ENCODE results near the gene NUCKS1. TPM values are rescaled to one million over a fixed set of nuclear protein-coding genes. Genes with fewer than 3 reads are reported as not detected.

NUCKS1 gene
- total RNA-seq, 1 donor from 2014 or later = 180 TPM

DNA sequence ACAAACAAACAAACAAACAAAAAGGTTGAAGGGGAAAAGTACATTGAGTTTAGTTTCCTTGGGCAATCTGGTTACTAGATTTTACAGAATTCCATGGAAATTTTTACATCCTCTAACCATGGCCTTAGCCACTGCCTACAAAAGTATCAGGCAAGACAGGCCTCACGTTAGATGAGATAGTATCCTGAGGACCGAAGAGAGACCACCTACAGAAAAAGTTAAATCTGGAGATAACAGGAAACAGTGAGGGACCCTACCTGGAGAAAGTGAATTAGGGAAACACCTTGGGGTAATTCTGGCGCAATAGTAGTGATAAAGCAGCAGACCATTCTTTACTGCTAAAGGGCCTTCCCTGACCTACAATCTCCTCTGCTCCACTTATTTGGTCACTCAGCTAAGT, 16.6 kb upstream of the NUCKS1 start:
- H3K4me3 Mint-ChIP-seq (ENCODE audit: low read depth) = no peak overlapping the region
- no peak for DNase-seq (ENCODE audit: low spot score)
- H3K27ac Mint-ChIP-seq = no peak overlapping the region
- no peaks in the 10 kb centered on the region for H3K27me3 Mint-ChIP-seq (ENCODE audit: low read depth)
- H3K9me3 Mint-ChIP-seq = no peaks in the 10 kb centered on the region
- peaks cover 36% of the 10 kb centered on the region for H3K36me3 Mint-ChIP-seq (ENCODE audit: low read depth)
- intact Hi-C loops (cut with micrococcal nuclease) = no loop called here
- H3K4me1 Mint-ChIP-seq (ENCODE audit: low read depth) = peaks cover 17% of the 10 kb centered on the region

DNA sequence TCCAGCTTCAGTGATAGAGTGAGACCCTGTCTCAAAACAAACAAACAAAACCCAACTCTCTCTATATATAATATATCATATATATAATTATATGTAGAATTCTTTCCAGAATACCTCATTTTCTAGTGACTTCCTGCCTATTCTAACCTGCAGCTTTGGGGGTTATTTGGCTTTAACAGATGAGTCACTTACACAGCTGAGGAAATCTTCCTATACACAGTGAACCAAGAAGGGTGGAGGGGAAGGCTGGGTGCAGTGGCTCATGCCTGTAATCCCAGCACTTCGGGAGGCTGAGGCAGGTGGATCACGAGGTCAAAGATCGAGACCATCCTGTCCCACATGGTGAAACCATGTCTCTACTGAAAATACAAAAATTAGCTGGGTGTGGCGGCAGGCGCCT, 16.1 kb upstream of the NUCKS1 start:
- no peaks in the 10 kb centered on the region for H3K9me3 Mint-ChIP-seq
- intact Hi-C loops (cut with micrococcal nuclease) = no loop called here
- H3K36me3 Mint-ChIP-seq (ENCODE audit: low read depth) = peaks cover 32% of the 10 kb centered on the region
- no peaks in the 10 kb centered on the region for H3K27me3 Mint-ChIP-seq (ENCODE audit: low read depth)
- no peak overlapping the region for H3K4me3 Mint-ChIP-seq (ENCODE audit: low read depth)
- DNase-seq (ENCODE audit: low spot score) = no peak
- no peak overlapping the region for H3K27ac Mint-ChIP-seq
- H3K4me1 Mint-ChIP-seq (ENCODE audit: low read depth) = peaks cover 12% of the 10 kb centered on the region

DNA sequence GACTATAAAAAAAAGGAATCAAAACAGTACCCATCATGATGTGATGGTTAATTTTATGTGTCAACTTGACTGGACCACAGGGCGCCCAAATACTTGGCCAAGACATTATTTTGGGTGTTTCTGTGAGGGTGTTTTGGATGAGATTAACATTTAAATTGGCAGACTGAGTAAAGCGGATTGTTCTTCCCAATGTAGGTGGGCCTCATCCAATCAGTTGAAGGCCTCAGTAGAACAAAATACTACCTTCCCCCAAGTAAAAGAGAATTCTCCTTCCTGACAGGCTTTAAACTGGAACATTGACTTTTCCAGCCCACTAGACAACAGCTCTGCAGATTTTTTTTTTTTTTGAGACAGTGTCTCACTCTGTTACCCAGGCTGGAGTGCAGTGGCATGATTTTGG, 14.6 kb upstream of the NUCKS1 start:
- intact Hi-C loops (cut with micrococcal nuclease) = no loop called here
- Mint-ChIP-seq H3K27ac (no peak overlapping the region), H3K9me3 (no peaks in the 10 kb centered on the region), H3K36me3 (ENCODE audit: low read depth) (peaks cover 18% of the 10 kb centered on the region), H3K4me1 (ENCODE audit: low read depth) (peaks cover 8% of the 10 kb centered on the region), H3K27me3 (ENCODE audit: low read depth) (no peaks in the 10 kb centered on the region), H3K4me3 (ENCODE audit: low read depth) (no peak overlapping the region)
- DNase-seq (ENCODE audit: low spot score) = no peak

DNA sequence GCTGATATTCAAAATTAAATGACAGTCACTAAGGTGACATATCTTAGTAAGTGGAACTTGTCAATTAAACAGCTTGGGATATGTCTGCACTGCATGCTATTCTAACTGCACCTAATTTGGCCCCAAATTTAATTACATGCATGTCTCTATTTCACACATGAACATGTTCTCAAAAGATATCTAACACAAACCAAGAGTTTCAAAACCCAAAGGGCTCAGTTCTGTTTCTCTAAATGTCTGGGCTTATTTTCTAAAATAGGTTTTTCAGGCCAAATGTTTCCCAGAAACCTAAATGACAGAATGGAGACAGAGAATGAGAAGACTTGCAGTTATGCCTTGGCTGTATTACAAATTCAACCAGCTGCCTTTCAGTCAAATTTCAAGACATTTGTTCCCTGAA, 14.0 kb upstream of the NUCKS1 start:
- peaks cover 8% of the 10 kb centered on the region for H3K4me1 Mint-ChIP-seq (ENCODE audit: low read depth)
- no peak overlapping the region for H3K27ac Mint-ChIP-seq
- peaks cover 13% of the 10 kb centered on the region for H3K36me3 Mint-ChIP-seq (ENCODE audit: low read depth)
- H3K27me3 Mint-ChIP-seq (ENCODE audit: low read depth) = no peaks in the 10 kb centered on the region
- H3K9me3 Mint-ChIP-seq = no peaks in the 10 kb centered on the region
- intact Hi-C loops (cut with micrococcal nuclease) = no loop called here
- no peak overlapping the region for H3K4me3 Mint-ChIP-seq (ENCODE audit: low read depth)
- no peak for DNase-seq (ENCODE audit: low spot score)

DNA sequence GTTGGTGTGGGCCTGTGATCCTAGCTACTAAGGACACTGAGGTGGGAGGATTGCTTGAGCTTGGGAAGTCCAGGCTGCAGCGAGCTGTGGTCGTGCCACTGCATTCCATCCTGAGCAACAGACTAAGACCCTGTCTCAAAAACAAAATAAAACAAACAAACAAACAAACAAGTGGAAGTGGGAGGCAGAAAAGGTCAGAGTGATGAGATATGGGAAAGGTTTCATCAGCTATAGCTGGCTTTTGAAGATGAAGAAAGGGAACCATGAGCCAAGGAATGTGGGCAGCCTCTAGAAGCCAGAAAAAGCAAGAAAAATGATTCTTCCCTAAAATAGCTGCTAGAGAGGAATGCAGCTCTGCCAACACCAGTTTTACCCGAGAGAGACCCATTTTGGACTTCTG, 10.6 kb upstream of the NUCKS1 start:
- no peak overlapping the region for H3K27ac Mint-ChIP-seq
- H3K9me3 Mint-ChIP-seq = no peaks in the 10 kb centered on the region
- no peaks in the 10 kb centered on the region for H3K36me3 Mint-ChIP-seq (ENCODE audit: low read depth)
- peaks cover 8% of the 10 kb centered on the region for H3K4me1 Mint-ChIP-seq (ENCODE audit: low read depth)
- intact Hi-C loops (cut with micrococcal nuclease) = no loop called here
- H3K27me3 Mint-ChIP-seq (ENCODE audit: low read depth) = no peaks in the 10 kb centered on the region
- DNase-seq (ENCODE audit: low spot score) = no peak
- H3K4me3 Mint-ChIP-seq (ENCODE audit: low read depth) = no peak overlapping the region

DNA sequence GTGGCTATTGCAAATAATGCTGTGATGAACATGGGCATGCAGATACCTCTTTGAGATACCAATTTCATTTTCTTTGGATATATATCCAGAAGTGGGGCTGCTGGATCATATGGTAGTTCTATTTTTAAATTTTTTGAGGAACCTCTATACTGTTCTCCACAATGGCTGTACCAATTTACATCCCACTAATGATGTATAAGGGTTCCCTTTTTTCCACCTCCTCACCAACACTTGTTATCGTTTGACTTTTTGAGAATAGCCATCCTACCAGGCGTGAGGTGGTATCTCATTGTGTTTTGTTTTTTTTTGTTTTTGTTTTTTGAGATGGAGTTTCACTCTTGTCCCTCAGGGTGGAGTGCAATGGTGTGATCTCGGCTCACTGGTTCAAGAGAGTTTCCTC, 6.6 kb upstream of the NUCKS1 start:
- no peak overlapping the region for H3K4me3 Mint-ChIP-seq (ENCODE audit: low read depth)
- H3K36me3 Mint-ChIP-seq (ENCODE audit: low read depth) = no peaks in the 10 kb centered on the region
- intact Hi-C loops (cut with micrococcal nuclease) = no loop called here
- H3K4me1 Mint-ChIP-seq (ENCODE audit: low read depth) = peaks cover 3% of the 10 kb centered on the region
- H3K9me3 Mint-ChIP-seq = no peaks in the 10 kb centered on the region
- DNase-seq (ENCODE audit: low spot score) = no peak
- peaks cover 3% of the 10 kb centered on the region for H3K27me3 Mint-ChIP-seq (ENCODE audit: low read depth)
- H3K27ac Mint-ChIP-seq = no peak overlapping the region

DNA sequence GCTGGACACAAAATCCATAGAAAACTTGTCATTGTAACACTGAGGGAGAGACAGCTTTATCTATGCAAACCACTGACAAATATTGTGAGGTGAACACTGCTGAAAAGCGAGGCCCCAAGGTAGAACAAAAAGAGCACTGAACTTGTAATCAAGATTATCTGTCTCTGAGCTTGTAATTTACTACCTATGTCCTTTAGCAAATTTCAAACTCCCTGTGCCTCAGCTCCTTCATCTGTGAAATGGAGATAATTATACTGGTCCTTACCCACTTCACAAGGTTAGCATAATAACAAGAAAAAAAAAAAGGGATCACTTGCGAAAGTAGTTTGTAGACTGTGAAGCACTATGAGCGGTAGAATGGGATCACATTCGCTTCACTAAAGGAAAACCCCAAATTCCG, 4.9 kb upstream of the NUCKS1 start:
- no peaks in the 10 kb centered on the region for H3K9me3 Mint-ChIP-seq

DNA sequence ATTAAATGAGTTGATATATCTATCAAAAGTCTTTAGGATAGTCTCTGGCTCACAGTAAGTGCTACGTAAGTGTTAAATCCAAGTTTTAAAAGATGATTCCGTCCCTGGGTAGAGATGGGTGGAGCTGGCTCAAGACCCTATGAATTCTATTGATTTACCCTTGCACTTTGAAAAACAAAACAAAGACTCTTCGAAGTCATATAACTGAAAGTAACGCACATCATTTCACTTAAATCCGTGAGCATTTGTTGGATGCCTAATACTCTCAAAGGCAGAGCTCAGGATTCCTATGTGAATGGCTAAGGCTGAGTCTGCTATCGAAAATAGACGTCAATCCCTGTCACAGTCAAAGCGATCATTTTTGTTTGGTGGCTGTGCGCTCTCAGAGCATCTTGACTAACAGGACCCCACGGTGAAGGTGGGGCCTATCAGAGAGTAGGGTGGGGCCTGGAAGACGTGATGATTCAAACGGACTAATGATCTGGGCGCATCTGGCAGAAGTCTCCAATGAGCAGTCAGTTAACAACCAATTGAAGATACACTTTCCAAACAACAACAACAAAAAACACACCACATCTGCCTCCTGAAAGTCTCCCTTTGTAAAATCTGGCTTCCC, 1.2 kb upstream of the NUCKS1 start:
- H3K9me3 Mint-ChIP-seq = no peaks in the 10 kb centered on the region
- no peak for DNase-seq (ENCODE audit: low spot score)
- peak overlapping the region; percentile 92 for H3K4me3 Mint-ChIP-seq (ENCODE audit: low read depth)
- intact Hi-C loops (cut with micrococcal nuclease) = no loop called here
- H3K36me3 Mint-ChIP-seq (ENCODE audit: low read depth) = peaks cover 29% of the 10 kb centered on the region
- peaks cover 32% of the 10 kb centered on the region for H3K4me1 Mint-ChIP-seq (ENCODE audit: low read depth)
- H3K27ac Mint-ChIP-seq = peak overlapping the region; percentile 98
- peaks cover 3% of the 10 kb centered on the region for H3K27me3 Mint-ChIP-seq (ENCODE audit: low read depth)

More for the DNA sequence above, 4.9 kb upstream of the NUCKS1 start:
- no peak overlapping the region for H3K4me3 Mint-ChIP-seq (ENCODE audit: low read depth)
- peaks cover 3% of the 10 kb centered on the region for H3K27me3 Mint-ChIP-seq (ENCODE audit: low read depth)
- H3K36me3 Mint-ChIP-seq (ENCODE audit: low read depth) = peaks cover 3% of the 10 kb centered on the region
- peaks cover 13% of the 10 kb centered on the region for H3K4me1 Mint-ChIP-seq (ENCODE audit: low read depth)
- DNase-seq (ENCODE audit: low spot score) = no peak
- no peak overlapping the region for H3K27ac Mint-ChIP-seq
- intact Hi-C loops (cut with micrococcal nuclease) = no loop called here

DNA sequence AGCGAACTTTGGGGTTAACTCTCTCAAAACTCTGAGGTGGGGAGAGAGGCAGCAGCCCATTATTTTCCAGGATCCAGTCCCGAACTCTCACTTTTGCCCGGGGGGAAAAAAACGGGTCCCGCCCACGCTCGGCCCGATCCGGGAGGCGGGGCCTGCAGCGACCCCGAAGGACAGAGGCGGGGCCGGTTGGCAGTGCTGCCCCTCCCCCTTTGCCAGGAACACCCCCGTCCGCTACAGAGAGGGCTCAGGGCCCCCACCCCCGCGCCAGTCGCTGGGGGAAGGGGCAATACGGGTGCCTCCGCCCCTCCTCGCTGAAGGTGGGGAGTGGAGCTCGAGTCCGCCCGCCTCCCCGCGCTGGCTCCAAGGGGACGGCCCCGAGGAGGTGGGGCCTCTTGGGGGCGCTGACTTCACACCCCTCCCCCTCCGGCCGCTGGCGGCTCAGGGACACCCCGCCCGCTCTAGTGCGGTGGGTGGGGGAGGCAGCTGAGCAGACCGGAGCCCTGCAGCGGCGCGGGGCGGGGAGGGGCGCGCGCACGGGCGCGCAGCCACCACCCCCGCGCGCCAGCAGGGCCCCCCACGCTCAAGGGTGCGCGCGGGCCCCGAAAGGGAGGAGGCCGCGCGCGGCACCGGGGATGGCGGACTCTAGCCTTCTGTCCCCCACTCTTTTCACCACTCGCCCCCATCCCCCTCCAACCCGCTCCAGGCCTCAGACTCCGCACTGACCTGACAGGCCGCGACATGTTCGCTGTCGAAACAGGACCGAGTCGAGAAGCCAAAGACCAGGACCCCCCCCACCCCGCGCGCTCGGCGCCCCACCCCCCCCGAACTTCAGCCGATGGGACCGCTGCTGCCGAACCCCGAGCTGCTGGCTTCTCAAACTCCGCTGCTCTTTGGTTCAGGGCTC, 496 bp downstream of the NUCKS1 start:
- Mint-ChIP-seq H3K4me1 (ENCODE audit: low read depth) (peaks cover 39% of the 10 kb centered on the region), H3K27me3 (ENCODE audit: low read depth) (peaks cover under 1% of the 10 kb centered on the region), H3K27ac (peak overlapping the region; percentile 98)

DNA sequence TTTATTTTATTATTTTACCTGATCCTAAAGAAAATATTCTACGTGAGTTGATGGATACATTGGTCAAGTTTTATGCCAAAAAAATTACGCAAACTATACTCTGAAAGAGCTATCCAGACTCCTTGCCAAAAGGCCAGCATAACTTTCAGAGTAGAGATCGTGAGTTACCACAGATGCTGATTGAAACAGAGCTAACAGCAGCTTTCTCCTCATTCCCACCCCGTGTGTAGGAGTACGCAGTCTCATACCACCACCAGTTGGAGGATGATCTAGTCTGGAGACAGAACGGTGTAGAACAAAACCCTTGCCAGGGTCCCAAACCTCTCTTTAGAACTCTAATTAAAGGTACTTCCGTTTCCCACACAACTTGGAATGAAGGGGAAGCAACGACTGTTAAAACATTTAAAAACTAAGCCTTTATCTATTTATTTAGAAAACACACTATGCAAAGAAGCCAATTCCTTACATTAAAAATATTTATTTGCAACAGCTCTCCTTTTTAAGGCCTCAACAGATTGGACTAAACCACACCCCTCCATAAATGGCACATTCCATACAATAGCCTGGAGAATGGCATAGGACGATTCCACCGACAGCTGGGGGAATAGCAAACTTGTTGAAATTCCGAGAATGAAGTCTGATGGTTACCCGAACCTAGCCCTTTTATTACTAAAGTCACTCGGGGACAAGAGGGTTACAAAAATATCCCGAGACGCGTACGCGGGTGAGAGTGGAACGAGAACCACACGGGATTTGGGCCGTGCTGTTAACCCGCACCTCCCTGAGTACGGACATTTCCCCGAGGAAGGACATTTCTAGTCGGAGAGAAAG, 1.4 kb downstream of the NUCKS1 start:
- Mint-ChIP-seq H3K4me3 (ENCODE audit: low read depth) (peak overlapping the region; percentile 99), H3K36me3 (ENCODE audit: low read depth) (peaks cover 41% of the 10 kb centered on the region), H3K27me3 (ENCODE audit: low read depth) (no peaks in the 10 kb centered on the region), H3K9me3 (no peaks in the 10 kb centered on the region), H3K4me1 (ENCODE audit: low read depth) (peaks cover 44% of the 10 kb centered on the region), H3K27ac (peak overlapping the region; percentile 93)
- intact Hi-C loops (cut with micrococcal nuclease) = loop anchor here (1.0 to 2.0 kb wide), 4 partner anchors 30 to 117 kb away; partner anchors contain the start of gene SLC41A1
- peak; percentile 19 for DNase-seq (ENCODE audit: low spot score)

More for the DNA sequence above, 496 bp downstream of the NUCKS1 start:
- DNase-seq (ENCODE audit: low spot score) = peak; percentile 93
- Mint-ChIP-seq H3K9me3 (no peaks in the 10 kb centered on the region), H3K36me3 (ENCODE audit: low read depth) (peaks cover 38% of the 10 kb centered on the region), H3K4me3 (ENCODE audit: low read depth) (peak overlapping the region; percentile 99)
- intact Hi-C loops (cut with micrococcal nuclease) = loop anchor here (1.0 to 2.0 kb wide), 5 partner anchors 23 to 118 kb away; partner anchors contain the start of gene SLC41A1

DNA sequence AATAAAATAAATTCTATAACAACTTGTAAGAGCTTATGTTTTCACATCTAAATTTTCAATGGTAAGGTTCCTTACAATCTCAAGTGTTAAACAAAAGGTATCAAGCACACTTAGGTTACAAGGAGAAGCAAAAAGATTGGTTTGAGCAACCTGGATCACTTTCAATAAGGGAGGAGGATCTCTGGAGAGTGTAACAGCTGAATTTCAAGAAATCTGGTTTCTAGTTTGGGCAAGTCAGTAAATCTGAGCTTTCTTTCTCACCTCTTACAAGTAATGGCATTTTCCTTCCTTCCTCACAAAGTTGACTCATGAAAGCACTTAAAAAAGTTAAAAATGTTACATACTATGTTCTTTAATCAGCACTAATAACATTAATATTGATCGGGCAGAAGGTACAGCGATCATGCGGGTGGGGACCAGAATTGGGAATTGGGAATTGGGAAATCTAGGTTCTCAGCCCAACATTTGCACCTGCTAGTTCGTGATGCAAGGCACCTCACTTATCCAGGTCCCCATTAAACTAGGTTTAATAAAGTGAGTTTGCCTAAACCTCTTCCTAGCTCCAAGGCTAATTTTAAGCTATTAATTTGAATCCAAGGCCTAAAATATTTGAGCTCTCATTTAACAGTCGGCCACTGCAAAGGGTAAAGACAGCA, 3.1 kb downstream of the NUCKS1 start:
- H3K36me3 Mint-ChIP-seq (ENCODE audit: low read depth) = peaks cover 47% of the 10 kb centered on the region
- intact Hi-C loops (cut with micrococcal nuclease) = no loop called here
- no peaks in the 10 kb centered on the region for H3K27me3 Mint-ChIP-seq (ENCODE audit: low read depth)
- no peak for DNase-seq (ENCODE audit: low spot score)
- H3K4me3 Mint-ChIP-seq (ENCODE audit: low read depth) = peak overlapping the region; percentile 66
- H3K27ac Mint-ChIP-seq = peak overlapping the region; percentile 10
- no peaks in the 10 kb centered on the region for H3K9me3 Mint-ChIP-seq
- H3K4me1 Mint-ChIP-seq (ENCODE audit: low read depth) = peaks cover 49% of the 10 kb centered on the region

DNA sequence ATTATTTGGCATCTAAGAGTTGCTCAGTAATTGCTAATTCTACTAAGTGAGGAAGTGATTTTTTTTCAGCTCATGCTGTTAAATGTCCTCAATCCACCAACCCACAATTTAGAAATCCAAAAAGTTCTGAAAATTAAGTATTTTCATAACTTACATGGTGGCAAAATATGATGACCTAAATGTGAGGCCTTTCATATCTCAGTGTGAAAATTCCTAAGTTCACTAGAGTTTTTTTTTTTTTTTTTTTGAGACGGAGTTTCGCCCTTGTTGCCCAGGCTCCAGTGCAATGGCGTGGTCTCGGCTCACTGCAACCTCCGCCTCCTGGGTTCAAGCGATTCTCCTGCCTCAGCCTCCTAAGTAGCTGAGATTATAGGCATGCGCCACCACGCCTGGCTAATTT, 5.6 kb downstream of the NUCKS1 start:
- H3K4me1 Mint-ChIP-seq (ENCODE audit: low read depth) = peaks cover 41% of the 10 kb centered on the region
- intact Hi-C loops (cut with micrococcal nuclease) = no loop called here

More for the DNA sequence above, 5.6 kb downstream of the NUCKS1 start:
- Mint-ChIP-seq H3K4me3 (ENCODE audit: low read depth) (no peak overlapping the region), H3K27me3 (ENCODE audit: low read depth) (no peaks in the 10 kb centered on the region), H3K27ac (no peak overlapping the region), H3K9me3 (no peaks in the 10 kb centered on the region), H3K36me3 (ENCODE audit: low read depth) (peaks cover 49% of the 10 kb centered on the region)
- DNase-seq (ENCODE audit: low spot score) = no peak

All from activated T-helper 2 cell treated with anti-CD3 and anti-CD28 coated beads, Interferon-gamma antibody, Interleukin-2, Interleukin-4, amounts not matched to agents 10 μg/mL and 5 μg/mL and 100 μg/mL, durations not matched to agents 14 hours and 24 hours and 36 hours (primary cell).